Measurements from ENCODE around the gene ABTB2.

- no peak for TF ChIP-seq EZH2 (IDR thresholded peaks at IDR 0.05; ENCODE audit: borderline replicate concordance, low read depth, low read length, severe bottlenecking)
- TF ChIP-seq CTCF (IDR thresholded peaks at IDR 0.05; ENCODE audit: borderline replicate concordance, extremely low read depth, low read length, poor library complexity, severe bottlenecking) = no peak
Measured at GRCh38 chr11:34380696-34381095, 22.9 kb upstream of the ABTB2 start.

Data from DND-41 (cell line).